ENCODE measurements around the gene ETFBKMT. TPM values are rescaled to one million over a fixed set of nuclear protein-coding genes. Genes with fewer than 3 reads are reported as not detected.
A peak's percentile ranks its signal among the peaks of the same experiment; 100 is the strongest.

The ETFBKMT gene
- total and polyA plus RNA-seq, 2 of the 13 experiments (the other 11 are each of a cell fraction or from before 2014, with no cell fraction given), result 0.62 to 0.93 TPM

DNA sequence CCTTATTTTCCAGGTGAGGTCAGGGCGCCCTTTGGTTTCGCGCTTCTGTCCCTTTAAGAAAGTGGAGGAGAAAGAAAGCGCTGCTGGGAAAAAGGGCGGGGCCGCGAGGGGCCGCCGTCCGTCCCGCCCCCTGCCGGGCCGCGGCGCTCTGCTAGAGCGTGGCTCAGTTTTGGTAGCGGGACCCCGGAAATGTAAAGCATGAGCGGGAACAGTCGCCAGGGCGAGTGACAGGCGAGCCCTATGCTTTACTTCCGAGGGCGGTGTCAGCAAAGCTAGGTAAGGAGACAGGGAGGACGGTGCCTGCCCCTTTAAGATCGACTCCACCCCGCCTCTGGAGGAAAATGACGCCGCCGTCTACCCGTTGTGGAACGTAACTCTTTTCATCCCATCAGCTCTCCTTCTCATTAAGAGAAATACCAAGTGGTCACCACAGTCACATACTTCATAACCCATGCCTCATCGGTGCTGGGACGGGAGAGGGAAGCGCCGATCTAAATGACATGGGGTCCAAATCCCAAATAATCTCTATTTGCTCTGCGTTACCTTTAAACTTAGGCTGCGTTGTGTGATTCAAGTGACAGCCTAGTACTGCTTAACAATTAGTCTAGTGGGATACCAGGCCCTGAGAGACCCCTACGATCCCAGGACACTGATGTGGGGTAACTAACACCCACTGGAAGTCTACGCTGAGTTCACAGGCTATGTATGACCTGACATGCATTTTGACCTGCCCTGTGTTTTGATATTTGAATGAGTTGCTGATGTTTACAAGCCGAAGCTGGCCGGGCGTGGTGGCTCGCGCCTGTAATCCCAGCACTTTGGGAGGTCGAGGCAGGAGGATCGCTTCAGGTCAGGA lies at the start of gene ETFBKMT (continued):
- TF ChIP-seq, protein P1, sequence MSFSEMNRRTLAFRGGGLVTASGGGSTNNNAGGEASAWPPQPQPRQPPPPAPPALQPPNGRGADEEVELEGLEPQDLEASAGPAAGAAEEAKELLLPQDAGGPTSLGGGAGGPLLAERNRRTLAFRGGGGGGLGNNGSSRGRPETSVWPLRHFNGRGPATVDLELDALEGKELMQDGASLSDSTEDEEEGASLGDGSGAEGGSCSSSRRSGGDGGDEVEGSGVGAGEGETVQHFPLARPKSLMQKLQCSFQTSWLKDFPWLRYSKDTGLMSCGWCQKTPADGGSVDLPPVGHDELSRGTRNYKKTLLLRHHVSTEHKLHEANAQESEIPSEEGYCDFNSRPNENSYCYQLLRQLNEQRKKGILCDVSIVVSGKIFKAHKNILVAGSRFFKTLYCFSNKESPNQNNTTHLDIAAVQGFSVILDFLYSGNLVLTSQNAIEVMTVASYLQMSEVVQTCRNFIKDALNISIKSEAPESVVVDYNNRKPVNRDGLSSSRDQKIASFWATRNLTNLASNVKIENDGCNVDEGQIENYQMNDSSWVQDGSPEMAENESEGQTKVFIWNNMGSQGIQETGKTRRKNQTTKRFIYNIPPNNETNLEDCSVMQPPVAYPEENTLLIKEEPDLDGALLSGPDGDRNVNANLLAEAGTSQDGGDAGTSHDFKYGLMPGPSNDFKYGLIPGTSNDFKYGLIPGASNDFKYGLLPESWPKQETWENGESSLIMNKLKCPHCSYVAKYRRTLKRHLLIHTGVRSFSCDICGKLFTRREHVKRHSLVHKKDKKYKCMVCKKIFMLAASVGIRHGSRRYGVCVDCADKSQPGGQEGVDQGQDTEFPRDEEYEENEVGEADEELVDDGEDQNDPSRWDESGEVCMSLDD (CRISPR knock-in tag; IDR thresholded peaks at IDR 0.05; ENCODE audit: borderline replicate concordance), result no peak
- TF ChIP-seq KDM5A (IDR thresholded peaks at IDR 0.05; ENCODE audit: borderline replicate concordance, low read length) (peak; percentile 35; the same call in 1 of the 2 replicates), ARNTL (CRISPR knock-in tag; IDR thresholded peaks at IDR 0.05) (0 out of 2 replicates have a peak, but pooled peaks have one; percentile 38), FOXA1 (IDR thresholded peaks at IDR 0.05) (no peak), FOXA1 (CRISPR knock-in tag; IDR thresholded peaks at IDR 0.05) (no peak), HHEX (CRISPR knock-in tag; IDR thresholded peaks at IDR 0.05) (no peak), TEAD3 (CRISPR knock-in tag; optimal IDR thresholded peaks at IDR 0.05; ENCODE audit: borderline replicate concordance) (peak; percentile 61)
- TF ChIP-seq, protein P2, sequence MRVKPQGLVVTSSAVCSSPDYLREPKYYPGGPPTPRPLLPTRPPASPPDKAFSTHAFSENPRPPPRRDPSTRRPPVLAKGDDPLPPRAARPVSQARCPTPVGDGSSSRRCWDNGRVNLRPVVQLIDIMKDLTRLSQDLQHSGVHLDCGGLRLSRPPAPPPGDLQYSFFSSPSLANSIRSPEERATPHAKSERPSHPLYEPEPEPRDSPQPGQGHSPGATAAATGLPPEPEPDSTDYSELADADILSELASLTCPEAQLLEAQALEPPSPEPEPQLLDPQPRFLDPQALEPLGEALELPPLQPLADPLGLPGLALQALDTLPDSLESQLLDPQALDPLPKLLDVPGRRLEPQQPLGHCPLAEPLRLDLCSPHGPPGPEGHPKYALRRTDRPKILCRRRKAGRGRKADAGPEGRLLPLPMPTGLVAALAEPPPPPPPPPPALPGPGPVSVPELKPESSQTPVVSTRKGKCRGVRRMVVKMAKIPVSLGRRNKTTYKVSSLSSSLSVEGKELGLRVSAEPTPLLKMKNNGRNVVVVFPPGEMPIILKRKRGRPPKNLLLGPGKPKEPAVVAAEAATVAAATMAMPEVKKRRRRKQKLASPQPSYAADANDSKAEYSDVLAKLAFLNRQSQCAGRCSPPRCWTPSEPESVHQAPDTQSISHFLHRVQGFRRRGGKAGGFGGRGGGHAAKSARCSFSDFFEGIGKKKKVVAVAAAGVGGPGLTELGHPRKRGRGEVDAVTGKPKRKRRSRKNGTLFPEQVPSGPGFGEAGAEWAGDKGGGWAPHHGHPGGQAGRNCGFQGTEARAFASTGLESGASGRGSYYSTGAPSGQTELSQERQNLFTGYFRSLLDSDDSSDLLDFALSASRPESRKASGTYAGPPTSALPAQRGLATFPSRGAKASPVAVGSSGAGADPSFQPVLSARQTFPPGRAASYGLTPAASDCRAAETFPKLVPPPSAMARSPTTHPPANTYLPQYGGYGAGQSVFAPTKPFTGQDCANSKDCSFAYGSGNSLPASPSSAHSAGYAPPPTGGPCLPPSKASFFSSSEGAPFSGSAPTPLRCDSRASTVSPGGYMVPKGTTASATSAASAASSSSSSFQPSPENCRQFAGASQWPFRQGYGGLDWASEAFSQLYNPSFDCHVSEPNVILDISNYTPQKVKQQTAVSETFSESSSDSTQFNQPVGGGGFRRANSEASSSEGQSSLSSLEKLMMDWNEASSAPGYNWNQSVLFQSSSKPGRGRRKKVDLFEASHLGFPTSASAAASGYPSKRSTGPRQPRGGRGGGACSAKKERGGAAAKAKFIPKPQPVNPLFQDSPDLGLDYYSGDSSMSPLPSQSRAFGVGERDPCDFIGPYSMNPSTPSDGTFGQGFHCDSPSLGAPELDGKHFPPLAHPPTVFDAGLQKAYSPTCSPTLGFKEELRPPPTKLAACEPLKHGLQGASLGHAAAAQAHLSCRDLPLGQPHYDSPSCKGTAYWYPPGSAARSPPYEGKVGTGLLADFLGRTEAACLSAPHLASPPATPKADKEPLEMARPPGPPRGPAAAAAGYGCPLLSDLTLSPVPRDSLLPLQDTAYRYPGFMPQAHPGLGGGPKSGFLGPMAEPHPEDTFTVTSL (CRISPR knock-in tag; IDR thresholded peaks at IDR 0.05; ENCODE audit: borderline replicate concordance), result 0 out of 2 replicates have a peak, but pooled peaks have one; percentile 57
- TF ChIP-seq, protein P3, sequence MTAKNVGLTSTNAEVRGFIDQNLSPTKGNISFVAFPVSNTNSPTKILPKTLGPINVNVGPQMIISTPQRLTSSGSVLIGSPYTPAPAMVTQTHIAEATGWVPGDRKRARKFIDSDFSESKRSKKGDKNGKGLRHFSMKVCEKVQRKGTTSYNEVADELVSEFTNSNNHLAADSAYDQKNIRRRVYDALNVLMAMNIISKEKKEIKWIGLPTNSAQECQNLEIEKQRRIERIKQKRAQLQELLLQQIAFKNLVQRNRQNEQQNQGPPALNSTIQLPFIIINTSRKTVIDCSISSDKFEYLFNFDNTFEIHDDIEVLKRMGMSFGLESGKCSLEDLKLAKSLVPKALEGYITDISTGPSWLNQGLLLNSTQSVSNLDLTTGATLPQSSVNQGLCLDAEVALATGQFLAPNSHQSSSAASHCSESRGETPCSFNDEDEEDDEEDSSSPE (CRISPR knock-in tag; IDR thresholded peaks at IDR 0.05), result peak; percentile 90
- TF ChIP-seq, protein P4, sequence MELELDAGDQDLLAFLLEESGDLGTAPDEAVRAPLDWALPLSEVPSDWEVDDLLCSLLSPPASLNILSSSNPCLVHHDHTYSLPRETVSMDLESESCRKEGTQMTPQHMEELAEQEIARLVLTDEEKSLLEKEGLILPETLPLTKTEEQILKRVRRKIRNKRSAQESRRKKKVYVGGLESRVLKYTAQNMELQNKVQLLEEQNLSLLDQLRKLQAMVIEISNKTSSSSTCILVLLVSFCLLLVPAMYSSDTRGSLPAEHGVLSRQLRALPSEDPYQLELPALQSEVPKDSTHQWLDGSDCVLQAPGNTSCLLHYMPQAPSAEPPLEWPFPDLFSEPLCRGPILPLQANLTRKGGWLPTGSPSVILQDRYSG (CRISPR knock-in tag; IDR thresholded peaks at IDR 0.05), result no peak
- TF ChIP-seq, protein P5, sequence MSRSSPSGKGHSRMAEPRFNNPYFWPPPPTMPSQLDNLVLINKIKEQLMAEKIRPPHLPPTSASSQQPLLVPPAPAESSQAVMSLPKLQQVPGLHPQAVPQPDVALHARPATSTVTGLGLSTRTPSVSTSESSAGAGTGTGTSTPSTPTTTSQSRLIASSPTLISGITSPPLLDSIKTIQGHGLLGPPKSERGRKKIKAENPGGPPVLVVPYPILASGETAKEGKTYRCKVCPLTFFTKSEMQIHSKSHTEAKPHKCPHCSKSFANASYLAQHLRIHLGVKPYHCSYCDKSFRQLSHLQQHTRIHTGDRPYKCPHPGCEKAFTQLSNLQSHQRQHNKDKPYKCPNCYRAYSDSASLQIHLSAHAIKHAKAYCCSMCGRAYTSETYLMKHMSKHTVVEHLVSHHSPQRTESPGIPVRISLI (CRISPR knock-in tag; IDR thresholded peaks at IDR 0.05; ENCODE audit: borderline replicate concordance), result no peak
- TF ChIP-seq, protein P6, sequence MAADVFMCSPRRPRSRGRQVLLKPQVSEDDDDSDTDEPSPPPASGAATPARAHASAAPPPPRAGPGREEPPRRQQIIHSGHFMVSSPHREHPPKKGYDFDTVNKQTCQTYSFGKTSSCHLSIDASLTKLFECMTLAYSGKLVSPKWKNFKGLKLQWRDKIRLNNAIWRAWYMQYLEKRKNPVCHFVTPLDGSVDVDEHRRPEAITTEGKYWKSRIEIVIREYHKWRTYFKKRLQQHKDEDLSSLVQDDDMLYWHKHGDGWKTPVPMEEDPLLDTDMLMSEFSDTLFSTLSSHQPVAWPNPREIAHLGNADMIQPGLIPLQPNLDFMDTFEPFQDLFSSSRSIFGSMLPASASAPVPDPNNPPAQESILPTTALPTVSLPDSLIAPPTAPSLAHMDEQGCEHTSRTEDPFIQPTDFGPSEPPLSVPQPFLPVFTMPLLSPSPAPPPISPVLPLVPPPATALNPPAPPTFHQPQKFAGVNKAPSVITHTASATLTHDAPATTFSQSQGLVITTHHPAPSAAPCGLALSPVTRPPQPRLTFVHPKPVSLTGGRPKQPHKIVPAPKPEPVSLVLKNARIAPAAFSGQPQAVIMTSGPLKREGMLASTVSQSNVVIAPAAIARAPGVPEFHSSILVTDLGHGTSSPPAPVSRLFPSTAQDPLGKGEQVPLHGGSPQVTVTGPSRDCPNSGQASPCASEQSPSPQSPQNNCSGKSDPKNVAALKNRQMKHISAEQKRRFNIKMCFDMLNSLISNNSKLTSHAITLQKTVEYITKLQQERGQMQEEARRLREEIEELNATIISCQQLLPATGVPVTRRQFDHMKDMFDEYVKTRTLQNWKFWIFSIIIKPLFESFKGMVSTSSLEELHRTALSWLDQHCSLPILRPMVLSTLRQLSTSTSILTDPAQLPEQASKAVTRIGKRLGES (CRISPR knock-in tag; IDR thresholded peaks at IDR 0.05; ENCODE audit: borderline replicate concordance), result no peak
